ENCODE results near the gene BBOF1.
"Not testable (repeated sequence)": the region's sequence is repeated elsewhere in the genome, so short reads cannot be mapped to it uniquely, and the experiment has no call there.

Gene BBOF1

GRCh38 chr14:74018586-74019407 lies at the start of gene BBOF1, which contains the start of gene ENTPD5:
TSS of gene BBOF1 (plus strand) at chr14:74019349. CDS start at chr14:74019479, 130 bp downstream.
TSS of gene ENTPD5 (minus strand) at chr14:74019288. CDS start at chr14:73988102, 31,186 bp downstream.
- DNase-seq, result peak; percentile 89

GRCh38 chr14:73973497-73973896 lies 45.7 kb upstream of the BBOF1 start:
- no peak for DNase-seq

GRCh38 chr14:73976125-73976524 lies 43.0 kb upstream of the BBOF1 start:
- DNase-seq, result no peak

- no peak for DNase-seq
These were observed 41.3 kb upstream of the BBOF1 start for GRCh38 chr14:73977896-73978295.

- no peak for DNase-seq
These were observed 31.1 kb upstream of the BBOF1 start for GRCh38 chr14:73988065-73988464.

GRCh38 chr14:73988656-73989055 lies 30.5 kb upstream of the BBOF1 start:
- not testable (repeated sequence) for DNase-seq

GRCh38 chr14:73991092-73991491 lies 28.1 kb upstream of the BBOF1 start:
- DNase-seq, result no peak

- not testable (repeated sequence) for DNase-seq
These were observed 24.2 kb upstream of the BBOF1 start for GRCh38 chr14:73994926-73995325.

- no peak for DNase-seq
These were observed 23.2 kb upstream of the BBOF1 start for GRCh38 chr14:73995977-73996378.

GRCh38 chr14:73996731-73997107 lies 22.4 kb upstream of the BBOF1 start:
- no peak for DNase-seq

GRCh38 chr14:73997108-73997943 lies 21.8 kb upstream of the BBOF1 start:
- no peak for DNase-seq

- DNase-seq, result no peak
These were observed 21.2 kb upstream of the BBOF1 start for GRCh38 chr14:73997944-73998447.

- no peak for DNase-seq
These were observed 20.4 kb upstream of the BBOF1 start for GRCh38 chr14:73998726-73999125.

GRCh38 chr14:74005664-74006063 lies 13.5 kb upstream of the BBOF1 start:
- not testable (repeated sequence) for DNase-seq

- no peak for DNase-seq
These were observed 10.2 kb upstream of the BBOF1 start for GRCh38 chr14:74008843-74009499.

- no peak for DNase-seq
These were observed 4.8 kb upstream of the BBOF1 start for GRCh38 chr14:74014299-74014698.

- DNase-seq, result no peak
These were observed 4.0 kb upstream of the BBOF1 start for GRCh38 chr14:74015176-74015575.

- no peak for DNase-seq
These were observed 3.2 kb upstream of the BBOF1 start for GRCh38 chr14:74015963-74016362.

- DNase-seq, result peak; percentile 27
These were observed 969 bp upstream of the BBOF1 start for GRCh38 chr14:74018174-74018585.

- DNase-seq, result peak; percentile 20
These were observed 424 bp downstream of the BBOF1 start for GRCh38 chr14:74019408-74020137.

- no peak for DNase-seq
These were observed 3.2 kb downstream of the BBOF1 start for GRCh38 chr14:74022346-74022745.

GRCh38 chr14:74029136-74029535 lies 10.0 kb downstream of the BBOF1 start:
- DNase-seq, result no peak
